Testis (tissue), 3 donors: Measurements from ENCODE around the gene PTPN3. TPM values are rescaled to one million over a fixed set of nuclear protein-coding genes. Genes with fewer than 3 reads are reported as not detected.

ENCODE experiments used
- DNase-seq: peaks from one replicate; pipeline ENCODE4 v3.0.0-alpha.2; 2019
- H3K27ac ChIP-seq, 2 donors: fragments of 200-600 bp; sonication (generic); one replicate each; pipeline ENCODE4 v1.5.1; 2019
- H3K27me3 ChIP-seq: fragments of 200-600 bp; sonication (generic); one replicate; pipeline ENCODE4 v1.5.1; 2019
- H3K36me3 ChIP-seq: fragments of 200-600 bp; sonication (generic); one replicate; pipeline ENCODE4 v1.5.1; 2017; ENCODE audit warnings: low read depth; ENCODE audit errors: missing control alignments
- H3K4me1 ChIP-seq: fragments of 200-600 bp; sonication (generic); one replicate; pipeline ENCODE4 v1.5.1; 2019
- H3K4me3 ChIP-seq, 2 donors: fragments of 200-600 bp; sonication (generic); one replicate each; pipeline ENCODE4 v1.5.1; 2017 to 2019
- H3K9me3 ChIP-seq: fragments of 200-600 bp; sonication (generic); one replicate; pipeline ENCODE4 v1.5.1; 2017
- CTCF ChIP-seq, 3 experiments: fragments of 450-650 bp in 2 of 3; fragments of 200-600 bp in 1 of 3; sonication (generic) in 1 of 3; IDR thresholded peaks; one replicate each; pipeline ENCODE4 v1.5.1; 2016 to 2019; ENCODE audit warnings: antibody characterized with exemption in 3 of 3, mild to moderate bottlenecking in 2 of 3, moderate library complexity in 1 of 3
- POLR2A ChIP-seq: fragments of 450-650 bp; IDR thresholded peaks from one replicate; pipeline ENCODE4 v1.6.1; 2017; ENCODE audit warnings: antibody characterized with exemption, mild to moderate bottlenecking, moderate library complexity
- WGBS, 2 donors: methylation state at CpG; one replicate each; pipeline ENCODE4 v1.1.5; 2018; 5-methylcytosine and 5-hydroxymethylcytosine counted together
- intact Hi-C: fragments of 100-400 bp; cut with DNase I; formaldehyde crosslinking; loops from one replicate; pipeline ENCODE4 v1.15.1; 2023; ENCODE audit warnings: low total_unique reads
- polyA plus RNA-seq: library from polyadenylated mRNA; stranded (reverse); fragments of 350-450 nt; fragmentation: Illumina TruSeq; extraction: RNeasy Lipid Tissue Mini Kit (QIAGEN cat#74804); gene quantifications from one replicate; pipeline ENCODE4 v1.2.3, GENCODE V29; 2014; ENCODE audit warnings: low read depth, low replicate concordance; ENCODE audit not compliant: insufficient read depth
- total RNA-seq, 2 donors: library from RNA; depleted of rRNA; stranded (reverse); fragments of >200 nt; gene quantifications; one replicate each; pipeline ENCODE4 v1.2.3, GENCODE V29; 2016

PTPN3 gene
- total and polyA plus RNA-seq, 3 donors from 2014 or later: 6.6 to 8.1 (median 7.0) TPM

- Histone ChIP-seq H3K4me3 (no peak overlapping the region), H3K36me3 (no peaks in the 10 kb centered on the region), H3K9me3 (no peaks in the 10 kb centered on the region), H3K27me3 (no peaks in the 10 kb centered on the region), H3K4me1 (no peaks in the 10 kb centered on the region), H3K27ac (no peak overlapping the region)
- intact Hi-C loops: no loop called here
- TF ChIP-seq POLR2A: no peak
- no peak for TF ChIP-seq CTCF (IDR thresholded peaks at IDR 0.05)
- WGBS, 2 donors: 88 to 93% methylated on average over 6 of the region's 6 CpGs
- DNase-seq: no peak
Observed at GRCh38 chr9:109387856-109388255, 110.3 kb downstream of the PTPN3 start.

- Histone ChIP-seq H3K27me3 (no peaks in the 10 kb centered on the region), H3K36me3 (no peaks in the 10 kb centered on the region), H3K4me1 (no peaks in the 10 kb centered on the region), H3K9me3 (no peaks in the 10 kb centered on the region), H3K4me3 (no peak overlapping the region), H3K27ac (no peak overlapping the region)
- no peak for DNase-seq
- TF ChIP-seq CTCF (IDR thresholded peaks at IDR 0.05): no peak
- TF ChIP-seq POLR2A: no peak
- 81 to 87% methylated on average over 3 of the region's 3 CpGs for WGBS, 2 donors
- intact Hi-C loops: no loop called here
Observed at GRCh38 chr9:109387206-109387605, 110.9 kb downstream of the PTPN3 start.

- no peak for TF ChIP-seq POLR2A
- no peak for TF ChIP-seq CTCF (IDR thresholded peaks at IDR 0.05)
- no peak overlapping the region for H3K4me3 ChIP-seq
- no peaks in the 10 kb centered on the region for H3K27me3 ChIP-seq
- intact Hi-C loops: no loop called here
- no peaks in the 10 kb centered on the region for H3K36me3 ChIP-seq
- no peak for DNase-seq
- no peak overlapping the region for H3K27ac ChIP-seq
- H3K4me1 ChIP-seq: no peaks in the 10 kb centered on the region
- H3K9me3 ChIP-seq: no peaks in the 10 kb centered on the region
- WGBS, 2 donors: 89 to 92% methylated on average over 3 of the region's 3 CpGs
Observed at GRCh38 chr9:109385499-109385898, 112.6 kb downstream of the PTPN3 start.

- Histone ChIP-seq H3K36me3 (no peaks in the 10 kb centered on the region), H3K27me3 (no peaks in the 10 kb centered on the region), H3K4me3 (no peak overlapping the region), H3K4me1 (no peaks in the 10 kb centered on the region), H3K9me3 (no peaks in the 10 kb centered on the region), H3K27ac (no peak overlapping the region)
- TF ChIP-seq CTCF (IDR thresholded peaks at IDR 0.05) (no peak), POLR2A (no peak)
- DNase-seq: no peak
- 92 to 97% methylated on average over 4 to 10 of the region's 10 CpGs for WGBS, 2 donors
- intact Hi-C loops: no loop called here
Observed at GRCh38 chr9:109383947-109384346, 114.2 kb downstream of the PTPN3 start.

- H3K36me3 ChIP-seq: no peaks in the 10 kb centered on the region
- H3K4me1 ChIP-seq: no peaks in the 10 kb centered on the region
- WGBS, 2 donors: 91 to 93% methylated on average over 15 of the region's 15 CpGs
- intact Hi-C loops: no loop called here
- no peaks in the 10 kb centered on the region for H3K27me3 ChIP-seq
- no peak overlapping the region for H3K27ac ChIP-seq
- no peak for DNase-seq
- no peaks in the 10 kb centered on the region for H3K9me3 ChIP-seq
- no peak overlapping the region for H3K4me3 ChIP-seq
- TF ChIP-seq CTCF (IDR thresholded peaks at IDR 0.05) (no peak), POLR2A (no peak)
Observed at GRCh38 chr9:109383356-109383755, 114.8 kb downstream of the PTPN3 start.
